ENCODE data around the gene TRIM65.
A peak's percentile ranks its signal among the peaks of the same experiment; 100 is the strongest.

Gene TRIM65

DNA sequence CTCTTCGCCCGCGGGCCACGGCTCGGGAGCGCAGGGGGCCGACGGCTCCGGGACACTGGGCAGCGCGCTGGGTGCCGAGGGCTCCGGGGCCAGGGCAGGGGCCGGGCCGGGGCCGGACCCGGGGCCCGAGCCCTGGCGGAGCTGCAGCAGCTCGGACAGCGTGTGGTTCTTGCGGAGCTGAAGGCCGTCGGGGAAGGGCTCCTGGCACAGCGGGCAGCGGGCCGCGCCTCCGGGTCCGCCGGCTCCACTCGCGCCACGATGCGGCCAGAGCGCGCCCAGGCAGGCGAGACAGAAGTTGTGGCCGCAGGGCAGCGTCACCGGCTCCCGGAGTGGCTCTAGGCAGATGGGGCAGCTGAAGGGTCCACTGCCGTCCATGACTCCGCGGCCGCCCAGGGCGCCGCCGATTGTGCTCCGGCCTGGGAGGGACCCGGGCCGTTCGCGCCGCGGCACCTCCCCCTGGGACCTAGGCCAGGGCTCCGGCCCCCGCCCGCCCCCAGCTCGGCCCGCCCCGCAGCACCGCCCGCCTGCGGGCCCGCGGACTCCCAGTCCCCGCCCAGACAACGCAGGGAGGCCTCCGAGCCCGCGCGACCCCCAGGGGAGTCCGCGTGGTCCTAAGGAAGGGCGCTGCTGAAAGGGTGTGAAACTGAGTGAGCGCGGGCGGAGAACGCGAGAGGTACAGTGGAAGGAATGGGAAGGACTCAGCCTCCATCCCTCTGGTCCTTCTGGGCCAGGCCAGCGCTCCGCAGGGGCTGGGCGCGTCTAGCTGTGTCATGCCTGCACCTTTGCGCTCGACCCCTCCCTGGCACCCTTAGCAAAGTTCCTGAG lies 18.4 kb downstream of the TRIM65 start, which contains the start of gene TRIM47:
Gene TRIM47, minus strand, starts transcription at position 408 of the 825 bp plus-strand sequence. Its CDS starts 33 bp downstream, at position 375.
- Histone ChIP-seq H2AFZ (ENCODE audit: low read depth, low read length, severe bottlenecking) (peak within 1 kb of the TSS; percentile 38), H3K27ac (ENCODE audit: low read depth, low read length) (no peak within 1 kb of the TSS)

DNA sequence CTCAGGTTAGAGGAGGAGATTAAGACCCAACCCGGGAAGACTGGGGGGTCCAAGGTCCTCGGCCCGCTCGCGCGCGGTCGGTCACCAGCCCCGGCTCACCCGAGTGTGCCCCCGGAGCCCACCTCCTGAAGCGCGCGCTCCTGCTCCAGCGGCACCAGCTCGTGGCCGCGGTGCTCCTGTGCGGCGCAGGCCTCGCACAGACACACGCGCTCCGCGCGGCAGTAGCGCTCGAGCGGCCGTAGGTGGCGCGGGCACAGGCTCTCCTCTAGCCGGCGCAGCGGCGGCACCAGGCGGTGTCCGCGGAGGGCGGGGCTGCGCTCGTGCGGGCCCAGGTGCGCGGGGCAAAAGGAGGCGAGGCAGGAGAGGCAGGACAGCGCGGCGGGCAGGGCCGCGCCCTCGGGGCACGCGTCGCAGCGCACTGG lies 19.0 kb downstream of the TRIM65 start:
- Histone ChIP-seq H2AFZ (ENCODE audit: low read depth, low read length, severe bottlenecking) (peak overlapping the region; percentile 38), H3K79me2 (ENCODE audit: insufficient read depth, low read length) (no peaks in the 10 kb centered on the region), H3K4me2 (ENCODE audit: low read depth, low read length, poor library complexity, severe bottlenecking) (peak overlapping the region; percentile 33), H3K9me3 (ENCODE audit: insufficient read depth, low read length) (no peaks in the 10 kb centered on the region), H3K36me3 (ENCODE audit: low read length) (no peaks in the 10 kb centered on the region), H3K9me2 (replicated peaks; ENCODE audit: insufficient read depth, low read length) (no peaks in the 10 kb centered on the region), H3K27me3 (ENCODE audit: low read length) (no peaks in the 10 kb centered on the region), H4K20me1 (ENCODE audit: low read depth, low read length) (no peaks in the 10 kb centered on the region), H3K27ac (ENCODE audit: low read depth, low read length) (no peak overlapping the region), H3F3A (ENCODE audit: insufficient read depth) (no peaks in the 10 kb centered on the region), H3K9ac (ENCODE audit: low read length) (no peak overlapping the region), H3K4me3 (ENCODE audit: insufficient read depth, low read length, poor library complexity, severe bottlenecking) (no peak overlapping the region)
- TF ChIP-seq CTCF (IDR thresholded peaks at IDR 0.05; ENCODE audit: insufficient read depth, low read length, poor library complexity, severe bottlenecking): no peak
- no peak for TF ChIP-seq EZH2phosphoT487 (conservative IDR thresholded peaks at IDR 0.05; ENCODE audit: low read length)

More for the DNA sequence above, 18.4 kb downstream of the TRIM65 start, which contains the start of gene TRIM47:
- Histone ChIP-seq H3K4me2 (ENCODE audit: low read depth, low read length, poor library complexity, severe bottlenecking) (peak within 1 kb of the TSS; percentile 33), H3K9ac (ENCODE audit: low read length) (no peak within 1 kb of the TSS), H3K36me3 (ENCODE audit: low read length) (no peaks in the 10 kb centered on the region), H3K4me3 (ENCODE audit: insufficient read depth, low read length, poor library complexity, severe bottlenecking) (no peak within 1 kb of the TSS), H3K9me2 (replicated peaks; ENCODE audit: insufficient read depth, low read length) (no peaks in the 10 kb centered on the region), H3K79me2 (ENCODE audit: insufficient read depth, low read length) (no peaks in the 10 kb centered on the region), H3K9me3 (ENCODE audit: insufficient read depth, low read length) (no peaks in the 10 kb centered on the region), H4K20me1 (ENCODE audit: low read depth, low read length) (no peaks in the 10 kb centered on the region), H3K27me3 (ENCODE audit: low read length) (no peaks in the 10 kb centered on the region), H3F3A (ENCODE audit: insufficient read depth) (no peaks in the 10 kb centered on the region)
- no peak for TF ChIP-seq EZH2phosphoT487 (conservative IDR thresholded peaks at IDR 0.05; ENCODE audit: low read length)

GRCh38 chr17:75876938-75877751 lies 19.6 kb downstream of the TRIM65 start:
- H4K20me1 ChIP-seq (ENCODE audit: low read depth, low read length): no peaks in the 10 kb centered on the region
- no peak overlapping the region for H3K27ac ChIP-seq (ENCODE audit: low read depth, low read length)
- no peaks in the 10 kb centered on the region for H3K27me3 ChIP-seq (ENCODE audit: low read length)
- H3K4me3 ChIP-seq (ENCODE audit: insufficient read depth, low read length, poor library complexity, severe bottlenecking): no peak overlapping the region
- no peaks in the 10 kb centered on the region for H3K9me3 ChIP-seq (ENCODE audit: insufficient read depth, low read length)
- peak overlapping the region; percentile 33 for H3K4me2 ChIP-seq (ENCODE audit: low read depth, low read length, poor library complexity, severe bottlenecking)
- peak overlapping the region; percentile 38 for H2AFZ ChIP-seq (ENCODE audit: low read depth, low read length, severe bottlenecking)
- no peaks in the 10 kb centered on the region for H3K9me2 ChIP-seq (replicated peaks; ENCODE audit: insufficient read depth, low read length)
- H3F3A ChIP-seq (ENCODE audit: insufficient read depth): no peaks in the 10 kb centered on the region
- H3K36me3 ChIP-seq (ENCODE audit: low read length): no peaks in the 10 kb centered on the region
- H3K9ac ChIP-seq (ENCODE audit: low read length): no peak overlapping the region
- H3K79me2 ChIP-seq (ENCODE audit: insufficient read depth, low read length): no peaks in the 10 kb centered on the region
- no peak for TF ChIP-seq EZH2phosphoT487 (conservative IDR thresholded peaks at IDR 0.05; ENCODE audit: low read length)
- TF ChIP-seq CTCF (IDR thresholded peaks at IDR 0.05; ENCODE audit: insufficient read depth, low read length, poor library complexity, severe bottlenecking): no peak
